KOPT-K1 (cell line): ENCODE results near the gene FAM221B.

Experiments
- H3K27ac ChIP-seq: fragments of 200-600 bp; sonication (generic); 2 replicates; pipeline ENCODE4 v1.5.1; 2016; ENCODE audit warnings: antibody characterized with exemption, mild to moderate bottlenecking, low read depth, low read length; ENCODE audit not compliant: poor library complexity, severe bottlenecking
- H3K36me3 ChIP-seq: fragments of 200-600 bp; sonication (generic); 2 replicates; pipeline ENCODE4 v1.5.1; 2017; ENCODE audit warnings: antibody characterized with exemption, mild to moderate bottlenecking, low read length, moderate library complexity; ENCODE audit not compliant: insufficient read depth
- H3K9me3 ChIP-seq: fragments of 200-600 bp; sonication (generic); 2 replicates; pipeline ENCODE4 v1.5.1; 2017; ENCODE audit warnings: antibody characterized with exemption, low read length, mild to moderate bottlenecking; ENCODE audit not compliant: insufficient read depth, poor library complexity, severe bottlenecking

The FAM221B gene

GRCh38 chr9:35769763-35770162, 58.8 kb downstream of the FAM221B start:
- no peak overlapping the region for H3K27ac ChIP-seq
- H3K36me3 ChIP-seq, result no peaks in the 10 kb centered on the region
- H3K9me3 ChIP-seq, result no peaks in the 10 kb centered on the region

- Histone ChIP-seq H3K27ac (no peak overlapping the region), H3K36me3 (no peaks in the 10 kb centered on the region), H3K9me3 (no peaks in the 10 kb centered on the region)
Observed at GRCh38 chr9:35767458-35767857, 61.1 kb downstream of the FAM221B start.

- Histone ChIP-seq H3K9me3 (no peaks in the 10 kb centered on the region), H3K27ac (no peak overlapping the region), H3K36me3 (no peaks in the 10 kb centered on the region)
Observed at GRCh38 chr9:35766997-35767396, 61.5 kb downstream of the FAM221B start.
